SK-N-MC (cell line): ENCODE results near the gene PAQR8.

ENCODE experiments used
- DNase-seq: peaks from one replicate; pipeline ENCODE4 v3.0.0-alpha.2; 2011; ENCODE audit warnings: low read depth, low spot score
- H3K27ac ChIP-seq: fragments of 200-600 bp; sonication (generic); 2 replicates; pipeline ENCODE4 v1.5.1; 2016; ENCODE audit warnings: mixed run types
- H3K36me3 ChIP-seq: fragments of 200-600 bp; sonication (generic); 2 replicates; pipeline ENCODE4 v1.6.1; 2017; ENCODE audit warnings: antibody characterized with exemption, low read length, mixed read lengths; ENCODE audit not compliant: insufficient read depth
- H3K4me3 ChIP-seq: fragments of 200-600 bp; sonication (generic); 2 replicates; pipeline ENCODE4 v1.5.1; 2016
- H3K9ac ChIP-seq: fragments of 200-600 bp; sonication (generic); 2 replicates; pipeline ENCODE4 v1.8.0; 2017; ENCODE audit warnings: mixed run types, mixed read lengths; ENCODE audit not compliant: insufficient read length
- H3K9me3 ChIP-seq: fragments of 200-600 bp; sonication (generic); 2 replicates; pipeline ENCODE4 v1.6.1; 2017; ENCODE audit warnings: low read depth, mild to moderate bottlenecking, antibody characterized with exemption, low read length, moderate library complexity, mixed read lengths
- EZH2 ChIP-seq: fragments of 200-600 bp; sonication (generic); IDR thresholded peaks from one replicate; pipeline ENCODE4 v1.6.1; 2017; ENCODE audit warnings: antibody characterized with exemption
- FOXP2 ChIP-seq: optimal IDR thresholded peaks from 2 replicates; pipeline ENCODE3; 2011; ENCODE audit warnings: mild to moderate bottlenecking, moderate library complexity; ENCODE audit not compliant: insufficient read depth; ENCODE audit errors: extremely low read length, control extremely low read depth
- POLR2AphosphoS5 ChIP-seq: IDR thresholded peaks from 2 replicates; pipeline ENCODE4 v1.6.1; 2012; ENCODE audit warnings: mild to moderate bottlenecking, low read depth, low read length, borderline replicate concordance

The PAQR8 gene

GRCh38 chr6:52328303-52328662, 33.7 kb upstream of the PAQR8 start:
- TF ChIP-seq EZH2 (no peak), FOXP2 (no peak), POLR2AphosphoS5 (no peak)
- Histone ChIP-seq H3K4me3 (no peak overlapping the region), H3K36me3 (no peaks in the 10 kb centered on the region), H3K9me3 (no peaks in the 10 kb centered on the region), H3K9ac (no peak overlapping the region), H3K27ac (no peak overlapping the region)
- no peak for DNase-seq

GRCh38 chr6:52328729-52329128, 33.2 kb upstream of the PAQR8 start:
- Histone ChIP-seq H3K9me3 (no peaks in the 10 kb centered on the region), H3K27ac (no peak overlapping the region), H3K4me3 (no peak overlapping the region), H3K9ac (no peak overlapping the region), H3K36me3 (no peaks in the 10 kb centered on the region)
- TF ChIP-seq FOXP2 (no peak), POLR2AphosphoS5 (no peak), EZH2 (no peak)
- DNase-seq = no peak

- H3K9me3 ChIP-seq = no peaks in the 10 kb centered on the region
- H3K36me3 ChIP-seq = no peaks in the 10 kb centered on the region
- H3K9ac ChIP-seq = no peak overlapping the region
- H3K27ac ChIP-seq = no peak overlapping the region
- H3K4me3 ChIP-seq = no peak overlapping the region
- no peak for DNase-seq
- TF ChIP-seq EZH2 (no peak), FOXP2 (no peak), POLR2AphosphoS5 (no peak)
Observed at GRCh38 chr6:52330470-52330869, 31.5 kb upstream of the PAQR8 start.

- no peak for TF ChIP-seq FOXP2
- TF ChIP-seq EZH2 = no peak
- TF ChIP-seq POLR2AphosphoS5 = no peak
- no peaks in the 10 kb centered on the region for H3K9me3 ChIP-seq
- H3K9ac ChIP-seq = no peak overlapping the region
- no peak overlapping the region for H3K4me3 ChIP-seq
- H3K27ac ChIP-seq = no peak overlapping the region
- DNase-seq = no peak
- no peaks in the 10 kb centered on the region for H3K36me3 ChIP-seq
Observed at GRCh38 chr6:52331793-52332457, 30.0 kb upstream of the PAQR8 start.

- no peak overlapping the region for H3K27ac ChIP-seq
- no peak for TF ChIP-seq EZH2
- TF ChIP-seq FOXP2 = no peak
- no peak for TF ChIP-seq POLR2AphosphoS5
- DNase-seq = no peak
- H3K36me3 ChIP-seq = no peaks in the 10 kb centered on the region
- H3K9me3 ChIP-seq = no peaks in the 10 kb centered on the region
- H3K4me3 ChIP-seq = no peak overlapping the region
- no peak overlapping the region for H3K9ac ChIP-seq
Observed at GRCh38 chr6:52333840-52334200, 28.1 kb upstream of the PAQR8 start.

GRCh38 chr6:52335576-52335975, 26.4 kb upstream of the PAQR8 start:
- Histone ChIP-seq H3K4me3 (no peak overlapping the region), H3K36me3 (no peaks in the 10 kb centered on the region), H3K9ac (no peak overlapping the region), H3K27ac (no peak overlapping the region), H3K9me3 (no peaks in the 10 kb centered on the region)
- no peak for TF ChIP-seq EZH2
- no peak for TF ChIP-seq FOXP2
- TF ChIP-seq POLR2AphosphoS5 = no peak
- DNase-seq = no peak

- no peak overlapping the region for H3K9ac ChIP-seq
- no peak overlapping the region for H3K27ac ChIP-seq
- no peak for DNase-seq
- no peaks in the 10 kb centered on the region for H3K36me3 ChIP-seq
- H3K9me3 ChIP-seq = no peaks in the 10 kb centered on the region
- H3K4me3 ChIP-seq = no peak overlapping the region
- no peak for TF ChIP-seq POLR2AphosphoS5
- TF ChIP-seq EZH2 = no peak
- no peak for TF ChIP-seq FOXP2
Observed at GRCh38 chr6:52336919-52337561, 24.9 kb upstream of the PAQR8 start.

GRCh38 chr6:52337633-52338290, 24.2 kb upstream of the PAQR8 start:
- no peak for TF ChIP-seq EZH2
- no peak for TF ChIP-seq POLR2AphosphoS5
- no peak for TF ChIP-seq FOXP2
- Histone ChIP-seq H3K27ac (no peak overlapping the region), H3K4me3 (no peak overlapping the region), H3K36me3 (no peaks in the 10 kb centered on the region), H3K9me3 (no peaks in the 10 kb centered on the region), H3K9ac (no peak overlapping the region)
- no peak for DNase-seq
